GM18868 (cell line): ENCODE results near the gene ENTPD3.
"Not testable (repeated sequence)": the region's sequence is repeated elsewhere in the genome, so short reads cannot be mapped to it uniquely, and the experiment has no call there.

Source experiments
- ATAC-seq: cut with Tn5 transposase; IDR thresholded peaks from one replicate; pipeline ENCODE4 v1.9.1; 2021; ENCODE audit warnings: mild to moderate bottlenecking, moderate library complexity; ENCODE audit not compliant: unreplicated experiment

ENTPD3 gene

DNA sequence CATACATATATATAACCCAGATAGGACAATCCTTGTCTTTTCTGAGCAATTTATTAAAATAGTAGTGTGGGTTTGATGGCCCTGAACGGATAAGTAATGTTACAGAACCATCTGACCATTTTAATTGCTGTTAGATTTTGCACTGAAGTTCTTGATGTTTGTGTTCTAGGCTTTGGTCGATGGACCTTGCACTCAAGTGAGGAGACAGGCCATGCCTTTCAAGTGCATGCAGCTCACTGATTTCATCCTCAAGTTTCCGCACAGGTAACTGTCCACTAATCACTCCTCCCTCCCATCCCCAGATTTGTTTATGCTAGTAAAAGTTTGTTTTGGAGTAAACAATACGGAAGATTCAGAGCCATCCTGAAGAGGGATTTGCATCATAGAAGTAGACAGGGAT is 71.5 kb downstream of the ENTPD3 start:
- no peak for ATAC-seq

DNA sequence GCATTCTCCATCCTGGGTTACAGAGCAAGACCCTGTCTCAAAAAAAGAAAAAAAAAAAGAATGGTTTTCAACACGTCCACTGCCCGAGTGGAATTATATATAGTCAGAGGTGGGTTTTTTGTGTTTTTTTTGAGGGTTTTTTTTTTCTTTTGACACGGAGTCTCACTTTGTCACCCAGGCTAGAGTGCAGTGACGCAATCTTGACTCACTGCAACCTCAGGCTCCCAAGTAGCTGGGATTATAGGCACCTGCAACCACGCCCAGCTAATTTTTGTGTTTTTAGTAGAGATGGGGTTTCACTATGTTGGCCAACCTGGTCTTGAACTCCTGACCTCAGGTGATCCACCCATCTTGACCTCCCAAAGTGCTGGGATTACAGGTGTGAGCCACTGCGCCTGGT is 73.5 kb downstream of the ENTPD3 start:
- ATAC-seq, result not testable (repeated sequence)

DNA sequence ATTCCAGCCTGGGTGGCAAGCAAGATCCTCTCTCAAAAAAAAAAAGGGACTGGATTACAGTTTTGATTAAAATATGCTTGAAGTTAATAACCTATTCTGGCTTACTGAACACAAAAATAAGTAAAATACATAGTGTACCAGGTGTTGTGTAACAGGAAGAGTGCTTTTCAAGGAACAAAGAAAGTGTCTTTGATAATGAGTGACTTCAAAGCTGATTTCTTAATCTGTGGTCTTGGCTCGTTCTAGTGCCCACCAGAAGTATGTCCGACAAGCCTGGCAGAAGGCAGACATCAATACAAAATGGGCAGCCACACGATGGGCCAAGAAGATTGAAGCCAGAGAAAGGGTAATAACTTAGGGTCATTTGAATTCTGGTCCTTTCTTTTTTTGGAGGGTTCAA is 74.2 kb downstream of the ENTPD3 start:
- no peak for ATAC-seq

DNA sequence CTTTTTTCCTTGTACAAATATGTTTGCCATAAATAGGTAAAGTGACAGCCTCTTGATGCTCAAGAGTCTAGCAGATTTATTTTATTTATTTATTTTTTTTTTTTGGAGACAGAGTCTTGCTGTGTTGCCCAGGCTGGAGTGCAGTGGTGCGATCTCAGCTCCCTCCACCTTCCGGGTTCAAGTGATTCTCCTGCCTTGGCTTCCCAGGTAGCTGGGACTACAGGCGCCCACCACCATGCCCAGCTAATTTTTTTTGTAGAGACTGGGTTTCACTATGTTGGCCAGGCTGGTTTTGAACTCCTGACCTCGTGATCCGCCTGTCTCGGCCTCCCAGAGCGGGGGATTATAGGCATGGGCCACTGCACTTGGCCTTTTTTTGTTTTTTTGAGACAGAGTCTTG is 75.9 kb downstream of the ENTPD3 start:
- ATAC-seq, result not testable (repeated sequence)

DNA sequence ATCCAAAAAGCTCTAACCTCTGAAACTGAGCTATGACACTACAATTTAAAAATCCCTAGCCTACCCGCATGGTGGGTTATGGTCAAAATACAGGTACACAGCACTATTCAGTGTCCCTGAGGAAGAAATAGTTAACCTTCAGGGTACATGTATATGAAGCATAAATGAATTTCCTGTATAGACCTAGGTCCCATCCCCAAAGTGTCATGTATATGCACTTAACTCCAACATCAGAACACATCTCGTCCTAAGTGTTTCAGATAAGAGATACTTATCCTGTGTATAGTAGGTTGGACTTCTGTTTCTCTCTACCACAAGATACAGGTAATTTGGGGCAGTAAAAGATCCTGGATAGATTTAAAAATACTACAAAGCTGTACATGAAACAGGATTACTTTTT is 76.6 kb downstream of the ENTPD3 start:
- no peak for ATAC-seq

DNA sequence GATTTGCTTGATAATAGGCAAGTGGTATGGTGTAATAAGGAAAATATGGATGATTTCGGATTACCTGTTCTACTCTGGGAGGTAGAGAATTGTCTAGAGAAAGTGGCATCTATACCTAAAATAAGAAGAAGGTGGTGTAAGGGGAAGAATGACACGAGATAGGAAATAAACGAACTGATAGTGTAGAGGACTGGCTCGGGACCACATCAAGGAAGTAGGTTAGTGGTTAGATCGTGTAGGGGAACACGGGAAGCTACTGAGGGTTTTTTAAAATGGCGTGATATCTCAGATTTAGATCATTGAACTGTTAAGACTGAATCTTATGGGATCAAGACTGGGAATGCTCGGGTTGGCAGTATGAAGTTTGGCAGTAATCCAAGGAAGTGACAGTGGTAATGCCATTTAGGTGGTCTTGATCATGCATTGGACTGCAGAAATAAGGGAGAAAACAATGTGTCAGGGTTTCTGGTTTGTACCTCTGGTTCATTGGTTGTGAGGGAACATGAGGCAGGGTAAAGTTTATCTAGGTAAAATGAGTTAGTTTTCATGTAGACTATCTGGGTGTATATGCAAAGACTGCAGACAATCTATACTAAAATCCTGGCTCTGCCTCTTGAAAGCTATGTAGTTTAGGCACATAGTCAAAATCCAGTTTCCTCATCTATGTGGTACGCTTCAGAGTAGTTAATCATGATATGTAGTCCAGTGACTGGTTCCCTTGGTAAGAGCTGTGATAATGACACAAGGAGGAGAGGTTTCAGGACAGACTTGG is 77.5 kb downstream of the ENTPD3 start:
- no peak for ATAC-seq

DNA sequence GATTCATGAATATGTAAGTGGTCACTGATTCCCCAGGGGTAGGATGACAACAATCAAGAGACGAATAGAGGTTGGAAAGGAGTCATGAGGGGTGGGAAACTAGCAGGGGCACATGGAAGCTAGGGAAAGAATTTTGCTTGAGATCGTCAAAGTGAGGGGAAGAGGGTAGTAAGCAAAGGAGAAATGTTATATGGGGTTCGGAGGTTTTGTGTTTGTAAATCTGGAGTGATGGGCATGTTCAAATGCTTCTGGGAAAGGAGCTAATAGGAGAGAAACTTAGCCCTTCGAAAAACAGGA is 78.1 kb downstream of the ENTPD3 start:
- ATAC-seq, result no peak

DNA sequence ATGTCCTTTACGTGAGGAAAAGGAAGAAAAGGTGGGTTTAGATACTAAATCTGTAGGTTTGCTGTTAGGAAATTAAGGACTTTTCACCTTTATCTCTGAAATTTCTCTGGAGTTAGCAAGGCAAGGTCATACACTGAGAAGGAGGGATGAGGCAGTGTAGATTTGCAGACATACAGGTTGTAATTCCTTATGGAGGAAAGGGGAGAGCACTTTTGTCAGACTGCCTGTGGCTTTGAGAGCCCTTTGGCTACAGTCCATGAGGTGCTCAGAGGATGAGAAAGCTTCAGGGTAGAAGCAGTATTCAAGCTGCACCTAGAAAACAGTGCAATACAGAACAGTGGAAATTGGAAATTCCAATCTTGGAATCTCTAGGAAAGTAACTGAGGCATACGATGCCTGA is 78.5 kb downstream of the ENTPD3 start:
- no peak for ATAC-seq

DNA sequence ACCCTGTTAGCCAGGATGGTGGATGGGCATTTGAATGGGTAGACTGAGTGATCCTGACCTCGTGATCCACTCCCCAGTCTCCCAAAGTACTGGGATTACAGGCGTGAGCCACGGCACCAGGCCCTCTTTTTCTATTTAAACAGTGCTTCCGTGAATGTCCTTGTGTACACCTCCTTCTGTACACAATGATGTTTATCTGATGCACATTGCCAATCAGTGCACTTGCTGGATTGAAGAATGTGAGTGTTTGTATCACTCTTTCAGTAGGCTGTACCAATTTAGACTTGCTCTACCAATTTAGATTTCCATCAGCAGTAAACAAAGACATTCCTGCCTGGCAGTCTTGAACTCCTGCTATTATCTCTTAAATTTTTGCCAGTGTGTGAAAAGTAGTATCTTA is 81.0 kb downstream of the ENTPD3 start:
- ATAC-seq, result no peak

DNA sequence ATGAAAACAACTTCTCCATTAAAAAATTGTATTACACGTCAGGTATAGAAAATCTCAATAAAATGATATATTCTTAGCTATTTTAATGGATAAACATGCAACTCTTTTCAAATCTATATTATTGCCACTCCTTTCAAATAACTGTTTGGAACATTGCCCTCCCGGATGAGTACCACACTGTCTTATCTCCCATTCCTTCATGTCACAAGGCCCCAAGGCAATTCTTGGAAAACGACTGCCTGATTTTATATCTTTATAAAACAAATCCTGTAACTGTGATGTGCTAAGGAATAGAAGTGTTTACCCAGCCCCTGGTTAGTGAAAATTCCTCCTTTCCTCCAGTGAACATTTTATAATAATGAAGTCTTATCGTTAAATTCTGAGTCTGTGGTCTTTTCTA is 83.7 kb downstream of the ENTPD3 start:
- no peak for ATAC-seq

DNA sequence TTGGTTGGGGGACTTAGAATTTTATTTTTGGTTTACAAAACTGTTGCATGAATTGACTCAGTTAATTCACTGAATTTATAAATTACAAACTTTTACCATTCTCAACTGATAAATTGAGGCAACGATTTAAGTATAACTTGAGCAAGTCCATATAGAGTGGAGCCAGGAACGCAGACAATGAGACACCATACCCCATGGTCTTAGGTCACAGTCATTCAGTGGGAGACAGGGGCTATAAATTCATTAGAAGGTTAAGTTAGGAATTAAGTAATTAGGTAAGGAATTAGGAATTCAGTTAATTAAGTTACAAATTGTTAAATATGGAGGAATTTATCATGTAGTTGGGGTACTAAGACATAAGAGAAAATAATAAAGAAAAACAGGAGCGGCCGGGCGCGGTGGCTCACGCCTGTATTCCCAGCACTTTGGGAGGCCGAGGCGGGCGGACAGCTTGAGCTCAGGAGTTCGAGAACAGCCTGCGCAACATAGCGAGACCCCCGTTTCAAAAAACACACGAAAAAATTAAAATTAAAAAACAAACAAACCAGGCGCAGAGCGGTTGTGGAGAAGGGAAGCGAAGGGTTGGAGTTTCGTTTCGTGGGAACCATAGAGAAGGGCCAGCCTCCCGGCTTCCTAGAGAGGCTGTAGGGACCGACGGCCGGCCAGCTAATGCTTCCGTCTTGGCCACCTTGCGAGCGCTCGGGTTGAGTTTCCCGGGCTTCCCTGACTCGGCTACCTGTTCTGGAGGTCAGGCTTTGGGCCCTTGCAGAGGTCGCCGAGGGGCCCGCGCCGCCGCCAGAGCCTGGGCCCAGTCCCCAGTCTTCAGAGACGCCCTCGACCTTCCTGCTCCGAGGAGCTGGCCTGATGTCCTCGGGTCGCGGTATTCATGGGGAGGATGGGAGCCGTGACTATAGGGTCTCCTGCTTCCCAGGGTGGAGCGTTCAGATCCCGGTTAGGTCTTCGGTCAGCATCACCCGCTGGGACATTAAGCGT is 89.8 kb downstream of the ENTPD3 start, which contains the start of gene ZNF619:
ZNF619 (plus strand) TSS at position 645 of the 993 bp plus-strand sequence. CDS start 858 bp downstream, outside the sequence.
- peak; percentile 84 for ATAC-seq

DNA sequence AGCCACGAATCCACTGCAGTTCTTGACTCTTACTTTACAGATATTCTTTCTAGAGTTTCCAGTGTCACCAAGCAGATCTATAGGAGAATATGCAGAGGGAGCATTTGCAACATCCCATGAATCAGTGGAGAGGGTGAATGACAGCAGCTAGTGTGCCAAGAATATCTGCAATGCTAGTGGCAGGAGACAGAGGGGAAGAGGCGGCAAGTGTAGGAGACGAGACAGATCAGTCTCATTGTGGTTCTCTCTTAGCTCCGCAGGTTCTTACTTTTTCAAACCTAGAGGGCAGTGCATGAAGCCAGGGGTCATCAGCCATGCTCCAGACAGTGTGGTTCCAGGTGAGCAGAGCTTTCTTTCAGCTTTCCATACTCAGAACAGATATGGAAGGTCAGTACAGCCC is 90.7 kb downstream of the ENTPD3 start:
- ATAC-seq, result no peak
